HEK293 (cell line): ENCODE data around the gene RGS11.

ENCODE experiments used
- CTCF ChIA-PET: fragments of 350-600 bp; formaldehyde crosslinking; extraction: SDS; loops from one replicate; lab custom pipeline; 2021; ENCODE audit warnings: antibody characterized with exemption; lab: Yijun Ruan, JAX
- POLR2A ChIA-PET: fragments of 300-600 bp; formaldehyde crosslinking; extraction: SDS; loops from one replicate; lab custom pipeline; 2020; ENCODE audit warnings: antibody characterized with exemption, inconsistent platforms; lab: Yijun Ruan, JAX
- H3K27ac ChIP-seq: fragments of 200-500 bp; sonication (Bioruptor generic); 2 replicates; pipeline ENCODE4 v1.5.1; 2014; ENCODE audit warnings: low read depth, low read length, control low read depth, inconsistent platforms; ENCODE audit errors: extremely low read depth
- H3K36me3 ChIP-seq, 2 experiments: fragments of 200-500 bp in 1 of 2; sonication (Bioruptor generic) in 1 of 2; 1 replicate in 1 of 2; 2 replicates in 1 of 2; pipeline ENCODE4 v1.5.1; 2014 to 2017; ENCODE audit warnings: inconsistent platforms in 2 of 2, low read length in 2 of 2; ENCODE audit not compliant: control insufficient read depth in 2 of 2, insufficient read depth in 1 of 2
- H3K4me1 ChIP-seq: fragments of 200-500 bp; sonication (Bioruptor generic); 2 replicates; pipeline ENCODE4 v1.5.1; 2014; ENCODE audit warnings: mild to moderate bottlenecking, low read length, inconsistent platforms; ENCODE audit not compliant: control insufficient read depth, insufficient read depth
- H3K4me3 ChIP-seq: 2 replicates; pipeline ENCODE4 v1.5.1; 2011; ENCODE audit warnings: low read depth, mild to moderate bottlenecking, control low read depth, low read length, moderate library complexity
- H3K9me3 ChIP-seq: fragments of 200-500 bp; sonication (Bioruptor generic); 2 replicates; pipeline ENCODE4 v1.5.1; 2014; ENCODE audit warnings: low read depth, low read length, inconsistent platforms; ENCODE audit not compliant: control insufficient read depth, insufficient read depth
- GFI1B ChIP-seq: fragments of 450-650 bp; formaldehyde crosslinking; IDR thresholded peaks from 2 replicates; pipeline ENCODE4 v1.5.1; 2016; ENCODE audit warnings: missing biosample characterization, missing genetic modification characterization
- KLF9 ChIP-seq: fragments of 450-650 bp; formaldehyde crosslinking; IDR thresholded peaks from 2 replicates; pipeline ENCODE4 v1.5.1; 2016; ENCODE audit warnings: missing biosample characterization, missing genetic modification characterization, low read depth
- OVOL3 ChIP-seq: fragments of 450-650 bp; formaldehyde crosslinking; IDR thresholded peaks from 2 replicates; pipeline ENCODE4 v1.5.1; 2016; ENCODE audit warnings: missing biosample characterization, missing genetic modification characterization
- ZBTB21 ChIP-seq: fragments of 450-650 bp; formaldehyde crosslinking; IDR thresholded peaks from 2 replicates; pipeline ENCODE4 v1.5.1; 2017; ENCODE audit warnings: missing biosample characterization, missing genetic modification characterization
- ZBTB44 ChIP-seq: fragments of 450-650 bp; IDR thresholded peaks from 2 replicates; pipeline ENCODE4 v1.5.1; 2018; ENCODE audit warnings: missing biosample characterization, mild to moderate bottlenecking, missing genetic modification characterization
- ZBTB7A ChIP-seq: fragments of 450-650 bp; formaldehyde crosslinking; IDR thresholded peaks from 2 replicates; pipeline ENCODE4 v1.5.1; 2016; ENCODE audit warnings: low read depth, missing biosample characterization, missing genetic modification characterization
- ZFP69B ChIP-seq: fragments of 450-650 bp; formaldehyde crosslinking; IDR thresholded peaks from 2 replicates; pipeline ENCODE4 v1.5.1; 2016; ENCODE audit warnings: missing biosample characterization, missing genetic modification characterization
- ZNF133 ChIP-seq: fragments of 450-650 bp; formaldehyde crosslinking; IDR thresholded peaks from 2 replicates; pipeline ENCODE4 v1.5.1; 2016; ENCODE audit warnings: missing biosample characterization, missing genetic modification characterization
- ZNF148 ChIP-seq: fragments of 450-650 bp; formaldehyde crosslinking; IDR thresholded peaks from 2 replicates; pipeline ENCODE4 v1.5.0; 2017; ENCODE audit warnings: missing biosample characterization, missing genetic modification characterization, borderline replicate concordance
- ZNF184 ChIP-seq: fragments of 450-650 bp; IDR thresholded peaks from 2 replicates; pipeline ENCODE4 v1.5.1; 2018; ENCODE audit warnings: missing biosample characterization, mild to moderate bottlenecking, missing genetic modification characterization
- ZNF2 ChIP-seq: fragments of 450-650 bp; formaldehyde crosslinking; IDR thresholded peaks from 2 replicates; pipeline ENCODE4 v1.5.1; 2016; ENCODE audit warnings: missing biosample characterization, missing genetic modification characterization
- ZNF24 ChIP-seq: fragments of 450-650 bp; formaldehyde crosslinking; IDR thresholded peaks from 2 replicates; pipeline ENCODE4 v1.5.1; 2016; ENCODE audit warnings: missing biosample characterization, missing genetic modification characterization
- ZNF26 ChIP-seq: fragments of 450-650 bp; formaldehyde crosslinking; IDR thresholded peaks from 2 replicates; pipeline ENCODE4 v1.5.1; 2016; ENCODE audit warnings: missing biosample characterization, missing genetic modification characterization
- ZNF37A ChIP-seq: fragments of 450-650 bp; IDR thresholded peaks from 2 replicates; pipeline ENCODE4 v1.5.1; 2018; ENCODE audit warnings: missing biosample characterization, missing genetic modification characterization
- ZNF398 ChIP-seq: fragments of 450-650 bp; formaldehyde crosslinking; IDR thresholded peaks from 2 replicates; pipeline ENCODE4 v1.5.1; 2017; ENCODE audit warnings: missing biosample characterization, missing genetic modification characterization
- ZNF501 ChIP-seq: fragments of 450-650 bp; formaldehyde crosslinking; IDR thresholded peaks from 2 replicates; pipeline ENCODE4 v1.5.1; 2016; ENCODE audit warnings: missing biosample characterization, missing genetic modification characterization
- ZNF513 ChIP-seq: fragments of 450-650 bp; IDR thresholded peaks from 2 replicates; pipeline ENCODE4 v1.5.1; 2018; ENCODE audit warnings: missing biosample characterization, missing genetic modification characterization
- ZNF555 ChIP-seq: fragments of 450-650 bp; formaldehyde crosslinking; conservative IDR thresholded peaks from 2 replicates; pipeline ENCODE4 v1.5.1; 2017; ENCODE audit warnings: missing biosample characterization, mild to moderate bottlenecking, missing genetic modification characterization, inconsistent platforms
- ZNF585B ChIP-seq: fragments of 450-650 bp; formaldehyde crosslinking; IDR thresholded peaks from 2 replicates; pipeline ENCODE4 v1.5.1; 2016; ENCODE audit warnings: missing biosample characterization, missing genetic modification characterization
- ZNF621 ChIP-seq: fragments of 450-650 bp; formaldehyde crosslinking; IDR thresholded peaks from 2 replicates; pipeline ENCODE4 v1.5.1; 2017; ENCODE audit warnings: missing biosample characterization, missing genetic modification characterization
- ZNF654 ChIP-seq: fragments of 450-650 bp; formaldehyde crosslinking; IDR thresholded peaks from 2 replicates; pipeline ENCODE4 v1.5.1; 2016; ENCODE audit warnings: low read depth, missing biosample characterization, missing genetic modification characterization
- ZNF792 ChIP-seq: fragments of 450-650 bp; formaldehyde crosslinking; IDR thresholded peaks from 2 replicates; pipeline ENCODE4 v1.5.1; 2016; ENCODE audit warnings: missing biosample characterization, missing genetic modification characterization
- ZSCAN16 ChIP-seq: fragments of 450-650 bp; formaldehyde crosslinking; IDR thresholded peaks from 2 replicates; pipeline ENCODE4 v1.5.1; 2016; ENCODE audit warnings: missing biosample characterization, missing genetic modification characterization
- TF ChIP-seq, protein P1 (sequence below): fragments of 450-650 bp; formaldehyde crosslinking; IDR thresholded peaks from 2 replicates; pipeline ENCODE4 v1.5.1; 2016; ENCODE audit warnings: missing biosample characterization, missing genetic modification characterization
- TF ChIP-seq, protein P2 (sequence below): fragments of 450-650 bp; formaldehyde crosslinking; IDR thresholded peaks from 2 replicates; pipeline ENCODE4 v1.5.1; 2016; ENCODE audit warnings: missing biosample characterization, missing genetic modification characterization

The RGS11 gene

DNA sequence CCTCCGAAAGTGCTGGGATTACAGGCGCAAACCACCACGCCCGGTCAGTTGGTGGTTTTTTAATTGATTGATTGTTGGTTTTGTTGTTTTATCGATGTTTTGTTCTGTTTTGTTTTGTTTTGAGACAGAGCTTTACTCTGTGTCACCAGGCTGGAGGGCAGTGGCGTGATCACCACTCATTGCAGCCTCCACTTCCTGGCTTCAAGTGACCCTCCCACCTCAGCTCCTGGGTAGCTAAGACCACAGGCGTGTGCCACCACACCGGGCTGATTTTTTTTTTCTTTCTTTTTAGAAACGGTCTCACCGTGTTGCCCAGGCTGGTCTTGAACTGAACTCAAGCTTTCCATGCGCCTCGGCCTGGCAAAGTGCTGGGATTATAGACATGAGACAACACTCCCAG lies 28.7 kb downstream of the RGS11 start (continued):
- TF ChIP-seq ZNF148 (no peak), ZNF26 (tag by site-specific recombination) (no peak), ZNF24 (tag by site-specific recombination) (no peak), ZNF513 (tag by site-specific recombination) (no peak), ZNF585B (tag by site-specific recombination) (no peak), ZSCAN16 (no peak), ZNF184 (tag by site-specific recombination) (no peak), ZNF501 (tag by site-specific recombination) (no peak), ZNF654 (tag by site-specific recombination) (no peak), GFI1B (tag by site-specific recombination) (no peak)
- TF ChIP-seq, all 188 proteins: peak for 0

GRCh38 chr16:245105-245504 lies 30.6 kb downstream of the RGS11 start:
- no peak overlapping the region for H3K4me3 ChIP-seq
- POLR2A ChIA-PET: interaction anchor here (0.6 to 1.0 kb wide), 3 partner anchors 10 to 71 kb away, joined by 3 to 8 read pairs (median 3); no protein-coding TSS in a partner anchor

More at GRCh38 chr16:245105-245504, 30.6 kb downstream of the RGS11 start:
- Histone ChIP-seq H3K4me1 (no peaks in the 10 kb centered on the region), H3K27ac (no peak overlapping the region), H3K9me3 (no peaks in the 10 kb centered on the region), H3K36me3 (peaks cover 0 to under 1% of the 10 kb centered on the region in 2 experiments; a peak in 2 of 3 replicates)
- CTCF ChIA-PET: interaction anchor here (1.7 kb wide), 1 partner anchor 10 kb away, joined by 5 read pairs; the partner anchor contains the start of gene FAM234A
- TF ChIP-seq, protein P1, sequence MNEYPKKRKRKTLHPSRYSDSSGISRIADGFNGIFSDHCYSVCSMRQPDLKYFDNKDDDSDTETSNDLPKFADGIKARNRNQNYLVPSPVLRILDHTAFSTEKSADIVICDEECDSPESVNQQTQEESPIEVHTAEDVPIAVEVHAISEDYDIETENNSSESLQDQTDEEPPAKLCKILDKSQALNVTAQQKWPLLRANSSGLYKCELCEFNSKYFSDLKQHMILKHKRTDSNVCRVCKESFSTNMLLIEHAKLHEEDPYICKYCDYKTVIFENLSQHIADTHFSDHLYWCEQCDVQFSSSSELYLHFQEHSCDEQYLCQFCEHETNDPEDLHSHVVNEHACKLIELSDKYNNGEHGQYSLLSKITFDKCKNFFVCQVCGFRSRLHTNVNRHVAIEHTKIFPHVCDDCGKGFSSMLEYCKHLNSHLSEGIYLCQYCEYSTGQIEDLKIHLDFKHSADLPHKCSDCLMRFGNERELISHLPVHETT (tag by site-specific recombination): no peak
- TF ChIP-seq OVOL3 (tag by site-specific recombination) (no peak), ZBTB21 (tag by site-specific recombination) (no peak), ZNF792 (tag by site-specific recombination) (no peak), ZNF621 (no peak), ZNF2 (tag by site-specific recombination) (no peak), ZNF37A (tag by site-specific recombination) (no peak), ZNF133 (no peak), KLF9 (no peak), ZNF555 (no peak), ZBTB44 (tag by site-specific recombination) (no peak), ZFP69B (tag by site-specific recombination) (no peak), ZNF398 (tag by site-specific recombination) (no peak), ZBTB7A (no peak)
- TF ChIP-seq, protein P2, sequence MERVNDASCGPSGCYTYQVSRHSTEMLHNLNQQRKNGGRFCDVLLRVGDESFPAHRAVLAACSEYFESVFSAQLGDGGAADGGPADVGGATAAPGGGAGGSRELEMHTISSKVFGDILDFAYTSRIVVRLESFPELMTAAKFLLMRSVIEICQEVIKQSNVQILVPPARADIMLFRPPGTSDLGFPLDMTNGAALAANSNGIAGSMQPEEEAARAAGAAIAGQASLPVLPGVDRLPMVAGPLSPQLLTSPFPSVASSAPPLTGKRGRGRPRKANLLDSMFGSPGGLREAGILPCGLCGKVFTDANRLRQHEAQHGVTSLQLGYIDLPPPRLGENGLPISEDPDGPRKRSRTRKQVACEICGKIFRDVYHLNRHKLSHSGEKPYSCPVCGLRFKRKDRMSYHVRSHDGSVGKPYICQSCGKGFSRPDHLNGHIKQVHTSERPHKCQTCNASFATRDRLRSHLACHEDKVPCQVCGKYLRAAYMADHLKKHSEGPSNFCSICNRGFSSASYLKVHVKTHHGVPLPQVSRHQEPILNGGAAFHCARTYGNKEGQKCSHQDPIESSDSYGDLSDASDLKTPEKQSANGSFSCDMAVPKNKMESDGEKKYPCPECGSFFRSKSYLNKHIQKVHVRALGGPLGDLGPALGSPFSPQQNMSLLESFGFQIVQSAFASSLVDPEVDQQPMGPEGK: no peak
